NCI-H2029 (cell line): ENCODE measurements around the gene PCSK9.

Experiments used
- DNase-seq: peaks from one replicate; lab custom pipeline; 2025; lab: John Stamatoyannopoulos, UW

The PCSK9 gene

DNA sequence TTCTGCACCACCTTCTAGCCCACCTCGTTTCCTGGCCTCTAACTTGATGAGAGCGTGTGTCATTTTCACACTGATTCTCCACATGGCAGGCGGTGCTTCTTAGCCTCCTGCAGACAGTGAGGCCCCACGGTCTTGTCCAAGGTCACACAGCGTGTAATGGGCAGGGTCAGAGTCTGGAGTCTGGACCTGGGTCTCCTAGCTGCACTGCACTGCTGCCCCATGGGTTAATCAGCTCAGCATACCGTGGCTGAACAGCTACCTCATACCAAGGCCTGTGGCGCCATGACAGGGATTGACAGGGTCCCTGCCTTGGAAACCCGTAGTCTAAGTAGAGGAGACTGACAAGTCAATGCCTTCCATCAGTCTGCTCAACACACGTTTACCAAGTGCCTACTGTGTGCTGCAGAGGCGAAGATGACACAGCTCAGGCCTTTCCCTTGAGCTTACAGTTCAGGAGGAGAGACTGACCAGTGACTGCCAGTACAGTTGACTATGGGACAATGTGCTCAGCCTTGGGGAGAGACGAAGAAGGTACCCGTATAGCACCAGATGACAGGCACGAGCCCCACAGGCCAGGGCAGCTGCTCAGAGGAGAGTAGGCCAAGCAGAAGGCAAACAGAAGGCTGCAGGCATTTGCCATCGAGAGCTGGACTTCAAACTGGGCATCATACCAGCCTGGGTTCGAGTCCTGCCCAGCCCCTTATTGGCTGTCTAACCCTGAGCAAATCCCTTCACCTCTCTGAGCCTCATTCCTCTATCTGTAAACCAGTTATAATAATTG is 5.5 kb downstream of the PCSK9 start:
- DNase-seq: no peak

DNA sequence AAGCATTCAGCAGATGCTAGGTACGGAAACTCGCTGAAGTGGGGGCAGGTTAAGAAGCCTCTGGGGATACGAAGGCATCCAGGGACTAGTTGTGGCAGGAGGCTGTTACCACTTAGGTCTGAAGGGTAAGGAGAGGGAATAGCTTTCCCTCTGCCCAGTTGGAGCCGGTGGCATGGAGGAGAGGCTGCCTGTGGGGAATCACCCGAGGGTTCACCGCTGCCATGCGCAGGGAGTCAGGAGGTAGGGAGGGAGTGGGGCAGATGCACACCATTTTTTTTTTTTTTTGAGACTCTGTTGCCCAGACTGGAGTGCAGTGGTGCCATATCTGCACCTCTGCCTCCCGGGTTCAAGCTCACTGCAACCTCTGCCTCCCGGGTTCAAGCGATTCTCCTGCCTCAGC is 6.1 kb downstream of the PCSK9 start:
- no peak for DNase-seq

DNA sequence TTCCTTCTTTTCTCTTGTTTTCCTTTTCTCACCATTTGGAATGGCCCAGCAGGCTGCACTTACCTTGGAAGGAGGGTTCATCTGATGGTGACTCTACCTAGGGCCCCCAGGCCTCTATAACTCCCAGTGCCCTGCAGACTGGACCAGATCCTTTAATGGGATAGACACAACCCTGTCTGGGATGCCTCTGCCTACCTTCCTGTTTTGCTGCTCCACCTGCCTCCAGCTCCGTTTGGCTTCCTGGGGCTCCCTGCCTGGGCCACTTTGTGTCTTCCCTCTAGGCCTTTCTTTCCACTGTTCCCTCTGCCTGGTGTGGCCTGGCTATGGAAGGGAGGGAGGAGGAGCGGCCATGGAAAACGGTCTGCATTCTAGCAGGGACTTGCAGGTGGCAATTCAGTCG is 7.5 kb downstream of the PCSK9 start:
- DNase-seq: no peak

- DNase-seq: no peak
Observed at GRCh38 chr1:55047611-55048010, 8.3 kb downstream of the PCSK9 start.

GRCh38 chr1:55048453-55049270 is 9.3 kb downstream of the PCSK9 start:
- no peak for DNase-seq

GRCh38 chr1:55049271-55049913 is 10.0 kb downstream of the PCSK9 start:
- DNase-seq: no peak

- DNase-seq: peak; percentile 98
Observed at GRCh38 chr1:55049914-55050278, 10.5 kb downstream of the PCSK9 start.

DNA sequence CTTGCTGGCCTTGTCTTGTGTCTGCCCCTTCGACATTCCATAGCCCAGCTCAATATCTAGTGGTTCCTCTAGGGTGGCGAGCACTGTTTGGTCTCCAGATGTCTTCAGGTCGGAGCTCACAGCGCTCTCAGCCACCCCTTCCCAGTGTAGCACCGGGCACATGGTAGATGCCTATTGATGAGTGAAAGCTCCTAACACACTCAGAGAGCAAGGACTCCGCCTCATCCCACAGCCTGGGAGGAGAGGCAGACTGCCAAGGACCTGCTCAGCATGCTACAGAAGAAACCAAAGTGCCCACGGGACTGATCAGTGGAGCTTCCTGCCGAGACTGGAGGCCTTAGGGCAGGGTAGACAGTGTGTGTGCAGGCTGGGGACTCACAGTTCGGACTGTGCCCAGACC is 10.9 kb downstream of the PCSK9 start:
- DNase-seq: peak; percentile 69

DNA sequence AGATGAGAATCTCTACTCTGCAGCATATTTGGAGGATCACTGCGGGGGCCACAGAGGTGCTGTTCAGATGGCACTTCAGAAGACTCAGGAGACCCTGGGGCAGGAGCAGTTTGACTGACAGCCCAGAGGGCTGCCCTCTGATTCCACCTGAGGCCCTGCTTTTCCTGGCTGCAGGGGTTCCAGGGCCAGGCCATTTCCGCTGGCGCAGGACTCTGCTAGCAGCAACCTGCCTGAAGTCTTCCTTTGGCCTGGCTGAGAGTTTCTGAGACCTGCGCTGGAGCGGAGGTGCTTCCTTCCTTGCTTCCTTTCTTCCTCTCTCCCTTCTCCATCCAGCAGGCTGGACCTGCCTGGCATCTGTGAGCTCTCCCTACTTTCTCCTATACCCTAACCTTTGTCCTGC is 11.8 kb downstream of the PCSK9 start:
- no peak for DNase-seq

DNA sequence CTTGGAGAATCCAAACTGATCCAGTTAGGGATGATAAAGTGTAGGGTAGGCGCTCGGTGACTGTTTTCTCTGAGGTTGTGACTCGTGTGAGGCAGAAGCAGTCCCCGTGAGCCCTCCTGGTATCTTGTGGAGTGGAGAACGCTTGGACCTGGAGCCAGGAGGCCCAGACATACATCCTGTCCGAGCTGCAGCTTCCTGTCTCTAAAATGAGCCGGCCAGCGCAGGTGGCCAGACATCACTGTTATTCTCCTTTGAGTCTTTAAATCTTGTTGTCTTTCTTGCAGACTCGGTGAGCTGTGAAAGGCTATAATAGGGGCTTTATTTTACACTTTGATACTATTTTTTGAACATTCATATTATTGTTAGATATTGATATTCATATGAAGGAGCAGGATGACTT is 12.3 kb downstream of the PCSK9 start:
- no peak for DNase-seq

GRCh38 chr1:55052221-55053142 is 13.1 kb downstream of the PCSK9 start:
- no peak for DNase-seq

- no peak for DNase-seq
Observed at GRCh38 chr1:55053265-55053954, 14.1 kb downstream of the PCSK9 start.

DNA sequence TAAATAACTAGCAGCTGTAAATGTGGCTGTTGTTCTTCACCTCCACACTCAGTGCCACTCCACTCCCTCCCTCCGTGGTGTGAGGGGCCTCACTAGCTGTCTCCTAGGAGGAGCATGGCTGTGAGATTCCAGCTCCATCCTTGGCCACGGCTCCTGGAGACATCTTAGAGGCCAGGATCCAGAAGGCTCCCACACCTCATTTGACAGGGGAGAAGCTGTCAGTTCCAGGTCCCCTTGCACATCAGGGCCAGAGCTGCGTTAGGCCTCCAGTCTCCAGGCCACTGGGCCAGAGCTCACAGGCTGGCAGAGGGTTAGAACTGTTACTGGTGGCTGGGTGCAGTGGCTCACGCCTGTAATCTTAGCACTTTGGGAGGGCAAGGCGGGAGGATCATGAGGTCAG is 15.0 kb downstream of the PCSK9 start:
- no peak for DNase-seq

DNA sequence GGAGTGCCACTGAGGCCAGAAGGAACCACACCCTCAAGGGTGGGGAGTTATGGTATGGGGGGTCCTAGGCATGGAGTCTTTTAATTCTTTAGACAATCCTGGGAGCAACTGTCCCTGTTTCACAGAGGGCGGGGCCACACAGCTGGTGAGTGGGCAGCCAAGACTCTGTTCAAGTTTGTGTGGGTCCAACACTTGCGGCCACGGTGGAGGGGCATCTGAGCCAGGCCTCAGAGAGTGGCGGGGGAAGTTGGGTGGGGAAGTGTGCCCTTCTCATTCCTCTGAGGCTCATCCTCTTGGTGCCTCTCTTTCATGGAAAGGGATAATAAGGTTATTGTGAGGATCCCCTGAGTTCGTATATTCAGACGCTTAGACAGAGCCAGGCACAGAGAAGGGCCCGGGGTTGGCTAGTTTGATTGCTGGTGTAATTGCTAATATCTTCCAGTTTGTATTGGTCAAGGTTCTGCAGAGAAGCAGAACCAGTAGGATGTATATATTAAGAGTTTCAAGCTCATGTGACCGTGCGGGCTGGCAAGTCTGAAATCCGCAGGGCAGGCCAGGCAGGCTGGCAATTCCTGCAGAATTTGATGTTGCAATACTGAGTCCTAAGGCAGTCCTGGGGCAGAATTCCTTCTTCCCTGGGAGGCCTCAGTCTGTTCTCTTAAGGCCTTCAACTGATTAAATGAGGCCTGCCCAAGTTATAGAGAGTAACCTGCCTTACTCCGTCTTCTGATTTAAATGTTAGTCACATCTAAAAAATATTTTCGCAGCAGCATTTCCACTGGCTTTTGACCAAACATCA is 15.9 kb downstream of the PCSK9 start:
- DNase-seq: no peak

- no peak for DNase-seq
Observed at GRCh38 chr1:55055951-55056631, 16.7 kb downstream of the PCSK9 start.

DNA sequence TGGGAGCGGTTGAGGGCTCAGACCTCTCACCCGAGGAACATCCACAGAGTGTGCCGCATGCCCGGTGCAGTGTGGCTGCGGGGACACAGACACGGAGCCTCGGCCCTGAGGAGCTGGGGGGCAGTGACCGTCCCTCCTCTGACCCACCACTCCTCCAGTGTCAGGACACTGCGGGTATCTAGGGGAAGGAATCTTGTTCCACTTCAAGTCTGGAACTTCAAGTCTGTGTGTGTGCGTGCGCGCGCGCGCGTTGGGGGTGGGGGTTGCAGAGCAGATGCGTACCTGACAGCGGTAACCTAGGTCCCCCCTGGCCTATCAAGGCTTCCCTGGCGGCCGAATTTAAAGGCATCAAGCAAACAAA is 17.3 kb downstream of the PCSK9 start:
- DNase-seq: no peak

DNA sequence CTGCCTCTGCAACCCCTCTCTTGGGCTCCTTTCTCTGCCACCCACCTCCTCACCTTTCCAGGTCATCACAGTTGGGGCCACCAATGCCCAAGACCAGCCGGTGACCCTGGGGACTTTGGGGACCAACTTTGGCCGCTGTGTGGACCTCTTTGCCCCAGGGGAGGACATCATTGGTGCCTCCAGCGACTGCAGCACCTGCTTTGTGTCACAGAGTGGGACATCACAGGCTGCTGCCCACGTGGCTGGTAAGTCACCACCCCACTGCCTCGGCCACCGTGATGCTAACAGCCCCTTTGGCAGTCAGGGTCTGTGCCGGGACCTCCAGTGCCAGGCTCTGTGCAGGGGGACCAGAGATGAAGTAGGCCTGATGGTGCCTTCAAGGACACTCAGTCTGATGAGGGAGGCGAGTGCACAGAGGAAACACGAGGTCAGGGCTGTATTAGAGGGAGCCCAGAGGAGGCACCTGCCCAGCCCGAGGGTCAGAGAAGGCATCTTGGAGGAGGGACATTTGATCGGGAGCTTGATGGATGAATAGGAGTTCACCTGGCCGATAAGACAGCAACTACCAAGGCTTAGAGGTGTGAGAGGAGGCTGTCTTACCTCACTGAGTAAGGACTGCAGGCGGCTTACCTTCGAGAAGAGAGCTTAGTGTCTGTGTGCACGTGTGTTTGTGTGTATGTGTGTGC is 18.1 kb downstream of the PCSK9 start:
- DNase-seq: no peak

- DNase-seq: no peak
Observed at GRCh38 chr1:55057956-55058298, 18.6 kb downstream of the PCSK9 start.

DNA sequence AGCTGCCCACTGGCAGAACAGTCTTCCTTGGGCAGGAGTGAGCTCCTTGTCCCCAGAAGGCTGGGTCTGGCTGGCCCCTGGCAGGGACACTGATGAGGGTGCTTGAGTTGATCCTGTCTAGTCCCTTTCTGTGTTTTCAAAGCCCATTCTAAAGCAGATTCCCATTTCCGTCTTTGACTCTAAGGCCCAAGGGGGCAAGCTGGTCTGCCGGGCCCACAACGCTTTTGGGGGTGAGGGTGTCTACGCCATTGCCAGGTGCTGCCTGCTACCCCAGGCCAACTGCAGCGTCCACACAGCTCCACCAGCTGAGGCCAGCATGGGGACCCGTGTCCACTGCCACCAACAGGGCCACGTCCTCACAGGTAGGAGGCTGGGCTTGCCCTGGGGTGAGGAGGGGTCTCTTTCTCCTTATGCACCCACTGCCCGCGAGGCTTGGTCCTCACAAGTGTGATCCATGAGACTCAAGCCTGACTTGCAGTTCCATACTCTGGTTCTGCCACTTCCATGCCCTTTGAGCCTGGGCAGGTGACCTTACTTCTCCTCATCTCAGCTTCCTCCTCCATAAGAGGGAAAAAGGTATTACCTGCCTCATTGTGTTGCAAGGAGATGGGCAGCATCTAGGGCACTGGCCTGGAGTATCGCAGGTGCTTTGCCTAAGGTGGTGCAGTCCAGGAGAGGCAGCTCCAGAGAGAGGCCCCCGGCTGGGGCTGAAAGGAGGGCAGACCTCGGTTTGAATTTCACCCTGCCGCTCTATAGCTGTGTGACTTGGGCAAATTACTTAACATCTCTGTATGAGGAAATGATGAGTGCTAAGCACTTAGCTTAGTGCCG is 20.2 kb downstream of the PCSK9 start:
- DNase-seq: no peak
